ENCODE results near the gene DOCK9.

DNA sequence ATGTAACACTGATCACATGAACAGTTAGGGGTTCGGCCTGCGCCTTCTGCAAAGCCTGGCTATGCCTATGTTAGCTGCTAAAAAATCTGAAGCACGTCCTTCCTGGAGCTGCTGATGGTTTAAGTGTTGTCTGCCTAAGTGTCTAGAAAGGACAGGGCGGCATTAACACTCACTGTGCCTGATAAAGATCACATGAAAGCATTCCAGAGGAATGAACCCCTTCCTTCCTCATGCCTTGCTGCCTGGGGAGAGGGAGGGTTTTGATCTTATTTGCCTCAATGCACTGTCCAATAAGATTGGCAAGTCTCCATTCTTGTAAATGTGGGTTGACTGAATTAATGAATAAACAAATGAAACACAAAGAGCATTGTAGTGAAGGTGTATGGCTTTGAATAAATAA is 5.2 kb downstream of the DOCK9 start:
- TF ChIP-seq, protein P1, sequence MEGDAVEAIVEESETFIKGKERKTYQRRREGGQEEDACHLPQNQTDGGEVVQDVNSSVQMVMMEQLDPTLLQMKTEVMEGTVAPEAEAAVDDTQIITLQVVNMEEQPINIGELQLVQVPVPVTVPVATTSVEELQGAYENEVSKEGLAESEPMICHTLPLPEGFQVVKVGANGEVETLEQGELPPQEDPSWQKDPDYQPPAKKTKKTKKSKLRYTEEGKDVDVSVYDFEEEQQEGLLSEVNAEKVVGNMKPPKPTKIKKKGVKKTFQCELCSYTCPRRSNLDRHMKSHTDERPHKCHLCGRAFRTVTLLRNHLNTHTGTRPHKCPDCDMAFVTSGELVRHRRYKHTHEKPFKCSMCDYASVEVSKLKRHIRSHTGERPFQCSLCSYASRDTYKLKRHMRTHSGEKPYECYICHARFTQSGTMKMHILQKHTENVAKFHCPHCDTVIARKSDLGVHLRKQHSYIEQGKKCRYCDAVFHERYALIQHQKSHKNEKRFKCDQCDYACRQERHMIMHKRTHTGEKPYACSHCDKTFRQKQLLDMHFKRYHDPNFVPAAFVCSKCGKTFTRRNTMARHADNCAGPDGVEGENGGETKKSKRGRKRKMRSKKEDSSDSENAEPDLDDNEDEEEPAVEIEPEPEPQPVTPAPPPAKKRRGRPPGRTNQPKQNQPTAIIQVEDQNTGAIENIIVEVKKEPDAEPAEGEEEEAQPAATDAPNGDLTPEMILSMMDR (conservative IDR thresholded peaks at IDR 0.05; ENCODE audit: low read depth in 2 of 2) = no peak
- TF ChIP-seq ZNF331 (CRISPR knock-in tag; IDR thresholded peaks at IDR 0.05; ENCODE audit: low read depth) (no peak), EZH2phosphoT487 (IDR thresholded peaks at IDR 0.05; ENCODE audit: unreplicated experiment) (no peak), POLR2AphosphoS5 (IDR thresholded peaks at IDR 0.05; ENCODE audit: low read depth) (no peak), EZH2 (IDR thresholded peaks at IDR 0.05; ENCODE audit: low read depth, unreplicated experiment) (no peak), NANOG (IDR thresholded peaks at IDR 0.05; ENCODE audit: borderline replicate concordance) (no peak)
- TF ChIP-seq, protein P2, sequence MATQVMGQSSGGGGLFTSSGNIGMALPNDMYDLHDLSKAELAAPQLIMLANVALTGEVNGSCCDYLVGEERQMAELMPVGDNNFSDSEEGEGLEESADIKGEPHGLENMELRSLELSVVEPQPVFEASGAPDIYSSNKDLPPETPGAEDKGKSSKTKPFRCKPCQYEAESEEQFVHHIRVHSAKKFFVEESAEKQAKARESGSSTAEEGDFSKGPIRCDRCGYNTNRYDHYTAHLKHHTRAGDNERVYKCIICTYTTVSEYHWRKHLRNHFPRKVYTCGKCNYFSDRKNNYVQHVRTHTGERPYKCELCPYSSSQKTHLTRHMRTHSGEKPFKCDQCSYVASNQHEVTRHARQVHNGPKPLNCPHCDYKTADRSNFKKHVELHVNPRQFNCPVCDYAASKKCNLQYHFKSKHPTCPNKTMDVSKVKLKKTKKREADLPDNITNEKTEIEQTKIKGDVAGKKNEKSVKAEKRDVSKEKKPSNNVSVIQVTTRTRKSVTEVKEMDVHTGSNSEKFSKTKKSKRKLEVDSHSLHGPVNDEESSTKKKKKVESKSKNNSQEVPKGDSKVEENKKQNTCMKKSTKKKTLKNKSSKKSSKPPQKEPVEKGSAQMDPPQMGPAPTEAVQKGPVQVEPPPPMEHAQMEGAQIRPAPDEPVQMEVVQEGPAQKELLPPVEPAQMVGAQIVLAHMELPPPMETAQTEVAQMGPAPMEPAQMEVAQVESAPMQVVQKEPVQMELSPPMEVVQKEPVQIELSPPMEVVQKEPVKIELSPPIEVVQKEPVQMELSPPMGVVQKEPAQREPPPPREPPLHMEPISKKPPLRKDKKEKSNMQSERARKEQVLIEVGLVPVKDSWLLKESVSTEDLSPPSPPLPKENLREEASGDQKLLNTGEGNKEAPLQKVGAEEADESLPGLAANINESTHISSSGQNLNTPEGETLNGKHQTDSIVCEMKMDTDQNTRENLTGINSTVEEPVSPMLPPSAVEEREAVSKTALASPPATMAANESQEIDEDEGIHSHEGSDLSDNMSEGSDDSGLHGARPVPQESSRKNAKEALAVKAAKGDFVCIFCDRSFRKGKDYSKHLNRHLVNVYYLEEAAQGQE (IDR thresholded peaks at IDR 0.05; ENCODE audit: unreplicated experiment) = no peak
